Measurements from ENCODE around the gene KIF1C. TPM values are rescaled to one million over a fixed set of nuclear protein-coding genes. Genes with fewer than 3 reads are reported as not detected.

KIF1C gene
- total RNA-seq, 4 donors from 2014 or later, result 327 to 543 (median 393) TPM

DNA sequence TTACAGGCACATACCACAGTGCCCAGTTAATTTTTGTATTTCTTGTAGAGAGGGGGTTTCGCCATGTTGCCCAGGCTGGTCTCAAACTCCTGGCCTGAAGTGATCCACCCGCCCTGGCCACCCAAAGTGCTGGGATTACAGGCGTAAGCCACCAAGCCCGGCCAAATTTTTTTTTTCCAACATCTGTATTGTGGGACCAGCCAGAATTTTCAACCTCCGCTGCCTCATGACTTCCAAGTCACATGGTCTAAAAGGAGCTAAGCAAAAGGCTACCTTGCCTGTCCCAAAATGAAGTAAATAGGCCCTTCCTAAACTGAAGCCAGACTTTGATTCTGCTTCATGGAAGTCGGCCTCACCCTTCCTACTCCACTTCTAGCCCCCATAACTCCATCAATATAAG is 25.9 kb upstream of the KIF1C start:
- Histone ChIP-seq H3K27me3 (no peaks in the 10 kb centered on the region), H3K9me3 (no peaks in the 10 kb centered on the region), H3K4me1 (peaks cover 41 to 55% of the 10 kb centered on the region in 2 donors), H3K36me3 (peaks cover 0 to 45% of the 10 kb centered on the region in 2 donors), H3K27ac (peak overlapping the region; percentile 88 to 95 (median 94)), H3K4me3 (no peak overlapping the region)
- intact Hi-C loops (cut with DNase I; ENCODE audit: low total_unique reads), result no loop called here
- ATAC-seq (no peak), DNase-seq (peak in 1 of 2 donors; percentile 18)
- TF ChIP-seq CTCF (IDR thresholded peaks at IDR 0.05 in 4 of 5, conservative IDR thresholded peaks at IDR 0.05 in 1 of 5) (no peak), POLR2A (IDR thresholded peaks at IDR 0.05) (no peak)
- in situ Hi-C loops (cut with MboI; ENCODE audit: low sequenced_read_pairs in 4 of 4), result no loop called here

GRCh38 chr17:4972322-4972721 is 25.4 kb upstream of the KIF1C start:
- ATAC-seq (no peak), DNase-seq (peak in 1 of 2 donors; percentile 22)
- H3K4me3 ChIP-seq, result no peak overlapping the region
- intact Hi-C loops (cut with DNase I; ENCODE audit: low total_unique reads), result no loop called here
- H3K36me3 ChIP-seq, result peaks cover 0 to 50% of the 10 kb centered on the region in 2 donors
- no peaks in the 10 kb centered on the region for H3K9me3 ChIP-seq
- in situ Hi-C loops (cut with MboI; ENCODE audit: low sequenced_read_pairs in 4 of 4), result no loop called here
- H3K27me3 ChIP-seq, result no peaks in the 10 kb centered on the region
- peaks cover 41 to 55% of the 10 kb centered on the region in 2 donors for H3K4me1 ChIP-seq
- peak overlapping the region; percentile 88 to 95 (median 94) for H3K27ac ChIP-seq
- no peak for TF ChIP-seq CTCF (IDR thresholded peaks at IDR 0.05 in 4 of 5, conservative IDR thresholded peaks at IDR 0.05 in 1 of 5)
- no peak for TF ChIP-seq POLR2A (IDR thresholded peaks at IDR 0.05)

GRCh38 chr17:4972752-4973151 is 25.0 kb upstream of the KIF1C start:
- no peak overlapping the region for H3K4me3 ChIP-seq

GRCh38 chr17:4973256-4974114 is 24.3 kb upstream of the KIF1C start:
- H3K9me3 ChIP-seq, result no peaks in the 10 kb centered on the region
- peak overlapping the region; percentile 88 to 95 (median 94) for H3K27ac ChIP-seq
- peaks cover 34 to 49% of the 10 kb centered on the region in 2 donors for H3K4me1 ChIP-seq
- peaks cover 0 to 62% of the 10 kb centered on the region in 2 donors for H3K36me3 ChIP-seq
- TF ChIP-seq CTCF (IDR thresholded peaks at IDR 0.05 in 4 of 5, conservative IDR thresholded peaks at IDR 0.05 in 1 of 5), result no peak
- no peak for TF ChIP-seq POLR2A (IDR thresholded peaks at IDR 0.05)
- DNase-seq, result no peak
- no peaks in the 10 kb centered on the region for H3K27me3 ChIP-seq
- ATAC-seq, result peak; percentile 1 to 15
- in situ Hi-C loops (cut with MboI; ENCODE audit: low sequenced_read_pairs in 4 of 4), result no loop called here
- peak overlapping the region in 2 of 4 donors; percentile 6 to 14 for H3K4me3 ChIP-seq
- intact Hi-C loops (cut with DNase I; ENCODE audit: low total_unique reads), result loop anchor here (1.0 kb wide), 1 partner anchor 28 kb away; no protein-coding TSS in a partner anchor

More at GRCh38 chr17:4972752-4973151, 25.0 kb upstream of the KIF1C start:
- DNase-seq (peak in 1 of 2 donors; percentile 70), ATAC-seq (no peak)
- Histone ChIP-seq H3K4me1 (peaks cover 41 to 55% of the 10 kb centered on the region in 2 donors), H3K9me3 (no peaks in the 10 kb centered on the region), H3K27ac (peak overlapping the region; percentile 88 to 95 (median 94)), H3K36me3 (peaks cover 0 to 54% of the 10 kb centered on the region in 2 donors), H3K27me3 (no peaks in the 10 kb centered on the region)
- intact Hi-C loops (cut with DNase I; ENCODE audit: low total_unique reads), result no loop called here
- TF ChIP-seq POLR2A (IDR thresholded peaks at IDR 0.05), result no peak
- TF ChIP-seq CTCF (IDR thresholded peaks at IDR 0.05 in 4 of 5, conservative IDR thresholded peaks at IDR 0.05 in 1 of 5), result no peak
- in situ Hi-C loops (cut with MboI; ENCODE audit: low sequenced_read_pairs in 4 of 4), result no loop called here

All from gastrocnemius medialis (tissue), 4 donors.